ENCODE measurements around the gene GDI2. TPM values are rescaled to one million over a fixed set of nuclear protein-coding genes. Genes with fewer than 3 reads are reported as not detected.
"Not testable (repeated sequence)": the region's sequence is repeated elsewhere in the genome, so short reads cannot be mapped to it uniquely, and the experiment has no call there.

GDI2 gene
- polyA plus RNA-seq, 3 donors = 264 to 290 (median 276) TPM

GRCh38 chr10:5832946-5833345, 19.7 kb upstream of the GDI2 start:
- DNase-seq = no peak

GRCh38 chr10:5831446-5831782, 18.2 kb upstream of the GDI2 start:
- no peak for DNase-seq

GRCh38 chr10:5830629-5831445, 17.6 kb upstream of the GDI2 start:
- no peak for DNase-seq

GRCh38 chr10:5829267-5829666, 16.0 kb upstream of the GDI2 start:
- no peak for DNase-seq

GRCh38 chr10:5828725-5829124, 15.5 kb upstream of the GDI2 start:
- no peak for DNase-seq

GRCh38 chr10:5827841-5828240, 14.6 kb upstream of the GDI2 start:
- no peak for DNase-seq

GRCh38 chr10:5826511-5826910, 13.3 kb upstream of the GDI2 start:
- DNase-seq = not testable (repeated sequence)

GRCh38 chr10:5818894-5819293, 5.7 kb upstream of the GDI2 start:
- DNase-seq = no peak

- DNase-seq = no peak
Observed at GRCh38 chr10:5818048-5818331, 4.8 kb upstream of the GDI2 start.

GRCh38 chr10:5817322-5818047, 4.3 kb upstream of the GDI2 start:
- no peak for DNase-seq

GRCh38 chr10:5816170-5816569, 2.9 kb upstream of the GDI2 start:
- DNase-seq = no peak

- no peak for DNase-seq
Observed at GRCh38 chr10:5814110-5815107, 1.2 kb upstream of the GDI2 start.

- no peak for DNase-seq
Observed at GRCh38 chr10:5813091-5813340, 218 bp downstream of the GDI2 start.

GRCh38 chr10:5812283-5813090, 747 bp downstream of the GDI2 start:
- DNase-seq = peak; percentile 39

GRCh38 chr10:5811387-5811821, 1.8 kb downstream of the GDI2 start:
- DNase-seq = peak; percentile 19

- DNase-seq = no peak
Observed at GRCh38 chr10:5810225-5810624, 3.0 kb downstream of the GDI2 start.

- DNase-seq = no peak
Observed at GRCh38 chr10:5809527-5810154, 3.6 kb downstream of the GDI2 start.

GRCh38 chr10:5808783-5809392, 4.3 kb downstream of the GDI2 start:
- DNase-seq = not testable (repeated sequence)

GRCh38 chr10:5806745-5807144, 6.5 kb downstream of the GDI2 start:
- no peak for DNase-seq

- no peak for DNase-seq
Observed at GRCh38 chr10:5805711-5806110, 7.5 kb downstream of the GDI2 start.

- no peak for DNase-seq
Observed at GRCh38 chr10:5805260-5805659, 8.0 kb downstream of the GDI2 start.

Data from renal pelvis (tissue), 4 donors.